ENCODE data around the gene PRR35.

- TF ChIP-seq EZH2phosphoT487 (IDR thresholded peaks at IDR 0.05; ENCODE audit: insufficient read depth, low read depth) (no peak), EZH2 (IDR thresholded peaks at IDR 0.05; ENCODE audit: insufficient read depth, poor library complexity, severe bottlenecking) (no peak)
Measured at GRCh38 chr16:572865-573650, 12.9 kb downstream of the PRR35 start.
